Adrenal gland (tissue), 12 donors: Measurements from ENCODE around the gene CLCA1. TPM values are rescaled to one million over a fixed set of nuclear protein-coding genes. Genes with fewer than 3 reads are reported as not detected.

Experiments used
- DNase-seq, 7 donors: peaks; one replicate each; pipeline ENCODE4 v3.0.0-alpha.2; 2019 to 2020
- H3K27ac ChIP-seq, 5 donors: fragments of 200-600 bp; sonication (generic) in 4 of 5; 1 replicate in 3 of 5; 2 replicates in 2 of 5; pipeline versions ENCODE4 v1.5.1 to v1.8.0; 2016 to 2020; ENCODE audit warnings: mild to moderate bottlenecking in 1 of 5
- H3K27me3 ChIP-seq: fragments of 200-600 bp; 2 replicates; pipeline ENCODE4 v1.8.0; 2021
- H3K36me3 ChIP-seq, 2 donors: fragments of 200-600 bp; replicated peaks in 1 of 2; 1 replicate in 1 of 2; 2 replicates in 1 of 2; pipeline versions ENCODE4 v1.5.1 to v1.8.0; 2018 to 2022
- H3K4me1 ChIP-seq, 2 donors: fragments of 200-600 bp; replicated peaks in 1 of 2; 1 replicate in 1 of 2; 2 replicates in 1 of 2; pipeline versions ENCODE4 v1.5.1 to v1.8.0; 2018 to 2021
- H3K4me3 ChIP-seq, 4 donors: fragments of 200-600 bp; sonication (generic) in 3 of 4; one replicate each; pipeline ENCODE4 v1.5.1; 2016 to 2018
- H3K9me3 ChIP-seq, 3 donors: fragments of 200-600 bp; sonication (generic) in 1 of 3; replicated peaks in 1 of 3; 1 replicate in 2 of 3; 2 replicates in 1 of 3; pipeline versions ENCODE4 v1.5.1 to v1.8.0; 2016 to 2021
- CTCF ChIP-seq, 6 experiments: fragments of 450-650 bp in 4 of 6; fragments of 200-600 bp in 2 of 6; sonication (generic) in 1 of 6; IDR thresholded peaks; 1 replicate in 5 of 6; 2 replicates in 1 of 6; pipeline versions ENCODE4 v1.5.1 to v1.8.0; 2016 to 2021; ENCODE audit warnings: antibody characterized with exemption in 6 of 6, mild to moderate bottlenecking in 2 of 6, moderate library complexity in 1 of 6
- POLR2A ChIP-seq, 2 donors: fragments of 450-650 bp; IDR thresholded peaks; one replicate each; pipeline ENCODE4 v1.6.1; 2017; ENCODE audit warnings: antibody characterized with exemption in 2 of 2, mild to moderate bottlenecking in 2 of 2, moderate library complexity in 1 of 2
- WGBS, 4 donors: extraction: QIAGEN DNeasy Blood & Tissue Kit in 2 of 4; methylation state at CpG; one replicate each; pipeline versions ENCODE4 v1.1.5 to v1.1.7; 2013 to 2017; 5-methylcytosine and 5-hydroxymethylcytosine counted together
- intact Hi-C, 2 donors: fragments of 100-400 bp; cut with DNase I; formaldehyde crosslinking; loops; one replicate each; pipeline versions ENCODE4 v1.14.1 to v1.15.0; 2022 to 2023
- polyA plus RNA-seq, 3 donors: library from polyadenylated mRNA; stranded (reverse); fragments of 200-250 nt in 2 of 3; fragments of 350-450 nt in 1 of 3; fragmentation: Illumina TruSeq in 1 of 3; extraction: RNeasy Lipid Tissue Mini Kit (QIAGEN cat#74804) in 1 of 3; gene quantifications; one replicate each; pipeline ENCODE4 v1.2.3, GENCODE V29; 2013 to 2014
- total RNA-seq, 9 donors: library from RNA; depleted of rRNA in 4 of 9; stranded (reverse); fragments of >200 nt in 4 of 9; fragments of 120-200 nt in 1 of 9; fragmentation: NEBNext Ultra II Directional in 1 of 9; extraction: Animal tissue kit (Norgen Biotek cat#: 25700) in 1 of 9; gene quantifications; one replicate each; pipeline versions ENCODE4 v1.1.0 to v1.2.4, GENCODE V29; 2013 to 2023
- donor health status: healthy with polysubstance abuse.
- donor health status: Bipolar disorder and iron deficiency.
- donor health status: DM: yes; HTN: yes; CAD: no.
- donor health status: DM: no; HTN: no; CAD: no.
- donor health status: DM: no; HTN: no; CAD: no.
- donor health status: DM: yes; HTN: yes; CAD: no.

Gene CLCA1
- total and polyA plus RNA-seq, 12 donors: 0.08 to 0.22 (median 0.15) TPM; not detected in 8

- H3K27ac ChIP-seq: no peak overlapping the region
- H3K4me3 ChIP-seq: no peak overlapping the region
- no peaks in the 10 kb centered on the region for H3K27me3 ChIP-seq
- no peaks in the 10 kb centered on the region for H3K4me1 ChIP-seq
- H3K9me3 ChIP-seq: no peaks in the 10 kb centered on the region
- no peak for DNase-seq
- 71 to 81% (median 74%) methylated on average over 4 of the region's 4 CpGs for WGBS, 4 donors
- TF ChIP-seq POLR2A (IDR thresholded peaks at IDR 0.05) (no peak), CTCF (IDR thresholded peaks at IDR 0.05) (no peak)
- H3K36me3 ChIP-seq: no peaks in the 10 kb centered on the region
- intact Hi-C loops: no loop called here
These were observed 52.2 kb downstream of the CLCA1 start for GRCh38 chr1:86520789-86521521.

DNA sequence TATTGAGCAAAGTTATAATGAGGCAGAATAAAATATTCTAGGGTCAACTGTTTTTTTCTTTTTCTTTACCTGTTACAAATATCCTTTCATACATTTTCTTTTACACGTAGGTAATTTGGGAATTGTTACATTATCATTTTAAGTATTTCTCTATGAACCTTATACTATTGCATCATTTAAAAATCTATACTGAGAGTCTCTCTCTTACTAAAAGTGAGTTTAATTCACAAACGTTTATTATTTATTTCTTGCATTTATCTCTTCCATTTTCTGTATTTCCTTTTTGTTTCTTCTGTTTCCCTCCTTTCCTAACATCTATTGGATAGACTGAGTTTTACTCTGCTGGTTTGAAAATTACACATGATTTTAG, 52.8 kb downstream of the CLCA1 start:
- 50 to 66% (median 55%) methylated on average over 2 of the region's 2 CpGs for WGBS, 4 donors

GRCh38 chr1:86522240-86522639, 53.5 kb downstream of the CLCA1 start:
- intact Hi-C loops: no loop called here
- Histone ChIP-seq H3K4me3 (no peak overlapping the region), H3K27me3 (no peaks in the 10 kb centered on the region), H3K36me3 (no peaks in the 10 kb centered on the region), H3K9me3 (no peaks in the 10 kb centered on the region), H3K27ac (no peak overlapping the region), H3K4me1 (no peaks in the 10 kb centered on the region)
- WGBS, 4 donors: 52 to 69% (median 60%) methylated on average over 3 of the region's 3 CpGs
- TF ChIP-seq POLR2A (IDR thresholded peaks at IDR 0.05): no peak
- TF ChIP-seq CTCF (IDR thresholded peaks at IDR 0.05): no peak
- no peak for DNase-seq

More for the DNA sequence above, 52.8 kb downstream of the CLCA1 start:
- TF ChIP-seq CTCF (IDR thresholded peaks at IDR 0.05) (no peak), POLR2A (IDR thresholded peaks at IDR 0.05) (no peak)
- Histone ChIP-seq H3K4me1 (no peaks in the 10 kb centered on the region), H3K27me3 (no peaks in the 10 kb centered on the region), H3K36me3 (no peaks in the 10 kb centered on the region), H3K9me3 (no peaks in the 10 kb centered on the region), H3K27ac (no peak overlapping the region), H3K4me3 (no peak overlapping the region)
- no peak for DNase-seq
- intact Hi-C loops: no loop called here

GRCh38 chr1:86523670-86524354, 55.1 kb downstream of the CLCA1 start:
- TF ChIP-seq POLR2A (IDR thresholded peaks at IDR 0.05) (no peak), CTCF (IDR thresholded peaks at IDR 0.05) (no peak)
- Histone ChIP-seq H3K9me3 (no peaks in the 10 kb centered on the region), H3K27me3 (no peaks in the 10 kb centered on the region), H3K27ac (no peak overlapping the region), H3K36me3 (no peaks in the 10 kb centered on the region), H3K4me3 (no peak overlapping the region), H3K4me1 (no peaks in the 10 kb centered on the region)
- no peak for DNase-seq
- 94 to 97% (median 96%) methylated on average over 14 to 32 of the region's 32 CpGs for WGBS, 4 donors
- intact Hi-C loops: no loop called here
